GM21619 (cell line): Measurements from ENCODE around the gene ATPAF1.
"Not testable (repeated sequence)": the region's sequence is repeated elsewhere in the genome, so short reads cannot be mapped to it uniquely, and the experiment has no call there.

Experiments used
- ATAC-seq: cut with Tn5 transposase; IDR thresholded peaks from one replicate; pipeline ENCODE4 v1.9.1; 2021; ENCODE audit not compliant: unreplicated experiment

The ATPAF1 gene

GRCh38 chr1:46681333-46682034 is 13.3 kb upstream of the ATPAF1 start:
- no peak for ATAC-seq

DNA sequence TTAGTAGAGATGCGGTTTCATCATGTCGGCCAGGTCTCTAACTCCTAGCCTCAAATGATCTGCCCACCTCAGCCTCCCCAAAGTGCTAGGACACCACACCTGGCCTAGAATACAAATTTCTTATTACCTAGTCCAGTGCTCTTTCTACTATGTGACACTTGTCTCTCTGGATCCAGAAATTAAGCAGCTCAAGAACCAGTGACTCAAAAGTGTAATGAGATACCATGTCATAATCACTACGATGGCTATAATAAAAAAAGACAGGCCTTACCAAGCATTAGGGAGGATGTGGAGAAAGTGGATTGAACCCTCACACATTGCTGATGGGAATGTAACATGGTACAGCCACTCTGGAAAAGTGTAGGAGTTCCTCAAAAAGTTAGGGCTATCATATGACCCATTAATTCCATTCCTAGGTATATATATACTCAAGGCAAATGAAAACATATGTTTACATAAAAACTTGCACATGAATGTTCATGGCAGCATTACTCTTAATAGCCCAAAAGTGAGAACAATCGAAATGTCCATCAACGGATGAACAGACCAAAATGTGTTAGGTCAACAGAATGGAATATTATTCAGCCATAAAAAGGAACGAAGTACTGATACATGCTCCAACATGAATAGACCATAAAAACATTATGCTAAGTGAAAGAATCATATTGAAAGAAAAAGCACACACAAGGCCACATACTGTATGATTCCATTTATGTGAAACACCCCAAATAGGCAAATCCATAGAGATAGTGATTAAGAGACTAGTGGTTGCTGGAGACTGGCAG is 11.8 kb upstream of the ATPAF1 start:
- ATAC-seq, result no peak

- ATAC-seq, result no peak
Observed at GRCh38 chr1:46677339-46677738, 9.2 kb upstream of the ATPAF1 start.

GRCh38 chr1:46676531-46676930 is 8.4 kb upstream of the ATPAF1 start:
- ATAC-seq, result no peak

GRCh38 chr1:46675549-46676314 is 7.6 kb upstream of the ATPAF1 start:
- ATAC-seq, result peak; percentile 74

DNA sequence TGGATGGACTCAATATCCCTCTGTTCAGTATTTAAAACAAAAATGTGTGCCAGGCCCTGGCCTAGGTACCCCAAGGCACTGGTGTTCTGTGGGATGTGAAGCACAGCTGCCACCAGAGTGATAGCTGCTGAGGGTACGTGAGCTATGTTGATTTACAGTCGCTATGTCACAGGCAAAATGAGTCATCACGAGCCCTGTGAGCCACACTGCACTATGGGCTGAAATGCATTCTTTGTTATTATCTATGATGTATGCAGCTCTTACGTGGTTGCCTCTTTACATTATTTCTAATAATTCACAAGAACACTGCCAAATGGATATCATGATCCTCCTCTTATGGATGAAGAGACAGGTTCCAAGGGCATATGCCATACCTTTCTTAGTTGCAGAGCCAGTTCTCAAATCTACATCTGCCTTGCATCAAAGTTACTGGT is 5.6 kb upstream of the ATPAF1 start:
- ATAC-seq, result no peak

GRCh38 chr1:46672696-46673095 is 4.5 kb upstream of the ATPAF1 start:
- no peak for ATAC-seq

GRCh38 chr1:46671554-46671953 is 3.4 kb upstream of the ATPAF1 start, which contains the start of gene TEX38:
Gene TEX38 (plus strand): TSS chr1:46671854. CDS start chr1:46671935, 81 bp downstream.
- no peak for ATAC-seq

- no peak for ATAC-seq
Observed at GRCh38 chr1:46670134-46670533, 2.0 kb upstream of the ATPAF1 start.

DNA sequence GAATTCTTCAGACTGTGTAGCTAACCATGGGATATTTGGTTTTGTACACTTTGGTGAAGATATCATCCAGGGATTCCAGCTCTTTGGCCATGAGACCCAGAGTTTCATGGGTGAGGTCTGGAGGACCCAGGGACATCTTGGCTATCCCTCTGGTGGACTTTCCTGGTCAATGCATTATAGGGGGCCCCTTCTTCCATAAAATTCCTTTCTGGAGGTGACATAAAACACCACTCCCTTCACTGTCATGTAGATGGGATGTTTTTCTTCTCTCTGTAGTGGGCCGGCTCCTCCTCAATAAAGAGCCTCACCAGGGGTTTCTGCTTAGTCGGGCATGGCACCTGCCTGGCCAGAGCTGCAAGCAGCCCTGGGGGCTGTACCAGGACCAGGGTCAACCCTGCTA is 2.2 kb downstream of the ATPAF1 start:
- ATAC-seq, result no peak

DNA sequence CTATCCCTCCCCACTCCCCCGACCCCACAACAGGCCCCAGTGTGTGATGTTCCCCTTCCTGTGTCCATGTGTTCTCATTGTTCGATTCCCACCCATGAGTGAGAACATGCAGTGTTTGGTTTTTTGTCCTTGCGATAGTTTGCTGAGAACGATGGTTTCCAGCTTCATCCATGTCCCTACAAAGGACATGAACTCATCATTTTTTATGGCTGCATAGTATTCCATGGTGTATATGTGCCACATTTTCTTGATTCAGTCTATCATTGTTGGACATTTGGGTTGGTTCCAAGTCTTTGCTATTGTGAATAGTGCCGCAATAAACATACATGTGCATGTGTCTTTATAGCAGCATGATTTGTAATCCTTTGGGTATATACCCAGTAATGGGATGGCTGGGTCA is 5.2 kb downstream of the ATPAF1 start:
- not testable (repeated sequence) for ATAC-seq

DNA sequence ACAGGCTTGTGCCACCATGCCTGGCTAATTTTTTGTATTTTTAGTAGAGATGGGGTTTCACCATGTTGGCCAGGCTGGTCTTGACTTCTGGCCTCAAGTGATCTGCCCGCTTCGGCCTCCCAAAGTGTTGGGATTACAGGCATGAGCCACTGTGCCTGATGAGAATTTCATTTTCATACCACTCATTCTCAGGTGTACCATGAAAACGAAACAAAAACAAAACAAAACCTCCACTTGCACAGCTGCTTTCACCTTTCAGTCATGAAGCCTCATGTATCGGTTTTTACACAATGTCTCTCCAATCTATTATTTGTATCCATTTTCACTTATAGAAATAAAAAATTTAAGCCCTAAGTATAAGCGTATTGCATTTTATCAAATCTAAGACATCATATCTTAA is 8.0 kb downstream of the ATPAF1 start:
- peak; percentile 90 for ATAC-seq

DNA sequence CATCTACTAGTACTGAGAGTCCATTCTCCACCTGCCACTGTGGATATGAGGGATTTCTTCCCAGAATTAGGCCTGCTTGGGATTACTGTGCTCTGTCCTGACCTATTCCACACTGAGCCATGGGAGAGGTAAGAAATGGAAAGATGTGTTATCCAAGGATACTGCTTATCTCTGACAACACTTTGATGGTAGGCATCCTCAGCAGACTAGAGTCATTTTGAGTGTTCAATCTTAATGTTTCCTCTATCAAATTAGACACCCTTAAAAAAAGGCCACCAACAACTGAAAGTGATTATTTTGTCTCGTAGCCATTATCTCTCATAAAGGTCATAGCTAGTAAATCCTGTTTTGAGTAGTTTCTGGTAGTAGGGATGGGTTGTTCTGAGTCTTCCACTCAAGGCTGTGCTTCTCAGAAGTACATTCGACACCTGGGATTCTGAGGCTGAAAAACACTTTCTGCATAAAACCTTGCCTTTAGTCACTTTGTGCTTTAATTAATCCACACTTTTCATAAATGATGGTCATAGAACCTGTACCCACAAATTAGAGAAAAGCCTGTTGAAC is 8.8 kb downstream of the ATPAF1 start:
- peak; percentile 20 for ATAC-seq

GRCh38 chr1:46657775-46658174 is 10.4 kb downstream of the ATPAF1 start:
- ATAC-seq, result no peak

- no peak for ATAC-seq
Observed at GRCh38 chr1:46656643-46657042, 11.5 kb downstream of the ATPAF1 start.

DNA sequence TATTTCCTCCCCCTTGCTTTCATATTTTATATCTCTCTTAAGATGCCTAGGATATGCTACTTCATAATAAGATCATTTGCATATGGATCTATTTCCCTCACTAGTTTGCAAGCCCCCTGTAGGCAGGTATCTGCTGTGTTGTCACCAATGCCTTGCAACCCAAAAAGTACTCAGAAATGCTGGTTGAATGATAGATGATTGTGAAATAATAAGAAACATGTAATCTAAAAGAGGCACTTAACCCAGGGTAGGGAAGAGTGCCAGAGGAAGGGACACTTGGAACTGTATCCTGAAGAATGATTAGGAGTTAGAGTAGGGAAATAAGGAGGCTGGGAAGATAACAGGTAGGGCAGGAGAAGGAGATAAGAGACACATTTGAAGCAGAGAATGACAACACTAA is 12.3 kb downstream of the ATPAF1 start:
- ATAC-seq, result no peak

- not testable (repeated sequence) for ATAC-seq
Observed at GRCh38 chr1:46654698-46655097, 13.5 kb downstream of the ATPAF1 start.

DNA sequence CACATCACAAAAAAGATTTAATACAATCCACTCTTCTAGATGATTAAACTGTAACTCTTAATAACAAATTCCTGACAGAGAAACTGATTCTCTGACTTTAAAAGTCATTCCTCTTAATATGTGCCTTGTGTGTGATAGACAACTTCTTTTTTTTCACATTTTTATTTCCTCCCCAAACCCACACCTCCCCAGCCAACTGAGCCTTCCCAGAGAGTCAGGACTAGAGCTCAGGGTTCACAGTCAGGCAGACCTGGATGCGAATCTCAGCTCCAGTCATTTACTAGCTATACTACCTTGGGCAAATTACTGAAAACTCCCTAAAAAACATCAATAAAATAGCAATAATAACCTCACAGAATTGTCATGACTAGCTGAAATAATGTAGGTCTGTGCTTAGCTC is 14.2 kb downstream of the ATPAF1 start:
- no peak for ATAC-seq

DNA sequence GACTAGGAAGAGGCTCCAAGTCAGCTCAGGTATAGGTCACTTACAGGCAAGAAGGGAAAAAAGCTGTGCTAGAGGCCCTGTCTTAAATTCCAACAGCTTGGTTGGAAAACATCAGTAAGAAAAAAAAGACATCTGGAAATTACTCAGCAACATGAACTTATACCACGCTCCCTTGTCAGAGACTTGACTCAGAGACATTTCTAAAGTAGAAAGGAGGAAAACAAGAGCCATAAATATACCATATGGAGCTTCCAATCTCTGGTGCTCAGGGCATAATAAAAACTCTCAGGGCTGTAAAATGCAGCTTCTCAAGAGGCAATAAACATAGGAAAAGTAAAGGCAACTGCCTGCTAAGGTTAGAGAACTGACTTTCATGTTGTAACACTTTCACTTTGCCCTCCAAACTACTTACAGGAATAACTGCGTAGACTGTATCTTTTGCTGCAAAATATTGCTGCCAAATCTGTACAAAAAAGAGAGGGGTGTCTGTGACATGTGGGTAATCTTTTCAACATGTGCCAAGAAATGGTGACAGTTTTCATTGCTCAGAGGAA is 14.7 kb downstream of the ATPAF1 start:
- ATAC-seq, result no peak

GRCh38 chr1:46652321-46653100 is 15.7 kb downstream of the ATPAF1 start:
- ATAC-seq, result no peak
